Mesendoderm (in vitro differentiated cells): ENCODE measurements around the gene IL1A.

Source experiments
- DNase-seq: peaks from one replicate; pipeline ENCODE4 v3.0.0; 2013
- H2AK5ac ChIP-seq: 2 replicates; pipeline ENCODE4 v1.6.1; 2013; ENCODE audit warnings: low read length, inconsistent platforms
- H2BK120ac ChIP-seq: 2 replicates; pipeline ENCODE4 v1.6.1; 2013; ENCODE audit warnings: low read depth, mild to moderate bottlenecking, low read length, moderate library complexity, mixed read lengths
- H2BK15ac ChIP-seq: replicated peaks from 2 replicates; pipeline ENCODE4 v1.6.1; 2013; ENCODE audit warnings: low read depth, mild to moderate bottlenecking, moderate library complexity
- H2BK5ac ChIP-seq: 2 replicates; pipeline ENCODE4 v1.6.1; 2013; ENCODE audit warnings: low read length, inconsistent platforms
- H3K18ac ChIP-seq: 2 replicates; pipeline ENCODE4 v1.6.1; 2013; ENCODE audit warnings: mild to moderate bottlenecking, low read length, mixed read lengths
- H3K23ac ChIP-seq: one replicate; pipeline ENCODE4 v1.6.1; 2013; ENCODE audit warnings: low read length
- H3K27ac ChIP-seq: 2 replicates; pipeline ENCODE4 v1.5.1; 2013; ENCODE audit warnings: low read depth, mild to moderate bottlenecking, inconsistent platforms, low read length, moderate library complexity
- H3K27me3 ChIP-seq: 2 replicates; pipeline ENCODE4 v1.6.1; 2013; ENCODE audit warnings: low read length, control low read depth, mild to moderate bottlenecking, inconsistent platforms; ENCODE audit not compliant: insufficient read depth, poor library complexity
- H3K36me3 ChIP-seq: 2 replicates; pipeline ENCODE4 v1.6.1; 2013; ENCODE audit warnings: low read length, inconsistent platforms; ENCODE audit not compliant: control insufficient read depth, insufficient read depth
- H3K4ac ChIP-seq: one replicate; pipeline ENCODE4 v1.6.1; 2013; ENCODE audit warnings: low read depth, mild to moderate bottlenecking, low read length, moderate library complexity
- H3K4me1 ChIP-seq: 2 replicates; pipeline ENCODE4 v1.6.1; 2013; ENCODE audit warnings: low read depth, low read length, inconsistent platforms; ENCODE audit not compliant: control insufficient read depth
- H3K4me2 ChIP-seq: 2 replicates; pipeline ENCODE4 v1.6.1; 2013; ENCODE audit warnings: low read length
- H3K4me3 ChIP-seq: 2 replicates; pipeline ENCODE4 v1.5.1; 2013; ENCODE audit warnings: mild to moderate bottlenecking, low read length
- H3K56ac ChIP-seq: one replicate; pipeline ENCODE4 v1.6.1; 2013; ENCODE audit warnings: low read length
- H3K79me1 ChIP-seq: 2 replicates; pipeline ENCODE4 v1.6.1; 2013; ENCODE audit warnings: low read length, inconsistent platforms
- H3K79me2 ChIP-seq: 2 replicates; pipeline ENCODE4 v1.6.1; 2013; ENCODE audit warnings: mild to moderate bottlenecking, low read length; ENCODE audit not compliant: control insufficient read depth, insufficient read depth
- H3K9ac ChIP-seq: 2 replicates; pipeline ENCODE4 v1.6.1; 2013; ENCODE audit warnings: low read length, inconsistent platforms
- H4K5ac ChIP-seq: one replicate; pipeline ENCODE4 v1.6.1; 2013; ENCODE audit warnings: low read length
- H4K8ac ChIP-seq: one replicate; pipeline ENCODE4 v1.6.1; 2013; ENCODE audit warnings: low read depth, mild to moderate bottlenecking, control low read depth, low read length, moderate library complexity
- WGBS: extraction: QIAGEN DNeasy Blood & Tissue Kit; methylation state at CpG from one replicate; pipeline ENCODE4 v1.1.7; 2013; ENCODE audit warnings: low lambda C conversion rate, missing lambda C conversion rate; ENCODE audit not compliant: insufficient coverage; ENCODE audit errors: extremely low coverage; 5-methylcytosine and 5-hydroxymethylcytosine counted together

IL1A gene

GRCh38 chr2:112723995-112724394 is 60.3 kb downstream of the IL1A start:
- no CpG with 5 or more reads among the region's 8 CpGs for WGBS
- H4K5ac ChIP-seq, result no peak overlapping the region
- H3K36me3 ChIP-seq, result no peaks in the 10 kb centered on the region
- H2BK5ac ChIP-seq, result no peak overlapping the region
- H2AK5ac ChIP-seq, result no peak overlapping the region
- H3K27me3 ChIP-seq, result no peaks in the 10 kb centered on the region
- no peak for DNase-seq
- no peak overlapping the region for H3K9ac ChIP-seq
- H3K23ac ChIP-seq, result no peak overlapping the region
- no peaks in the 10 kb centered on the region for H3K4me1 ChIP-seq
- no peak overlapping the region for H3K56ac ChIP-seq
- H2BK15ac ChIP-seq, result no peak overlapping the region
- H3K4ac ChIP-seq, result no peak overlapping the region
- H2BK120ac ChIP-seq, result no peak overlapping the region
- H3K79me2 ChIP-seq, result no peaks in the 10 kb centered on the region
- H3K4me3 ChIP-seq, result no peak overlapping the region
- no peak overlapping the region for H3K18ac ChIP-seq
- no peaks in the 10 kb centered on the region for H3K79me1 ChIP-seq
- no peak overlapping the region for H3K4me2 ChIP-seq
- H4K8ac ChIP-seq, result no peak overlapping the region
- no peak overlapping the region for H3K27ac ChIP-seq
